ENCODE data around the gene SOS1.

SOS1 gene

DNA sequence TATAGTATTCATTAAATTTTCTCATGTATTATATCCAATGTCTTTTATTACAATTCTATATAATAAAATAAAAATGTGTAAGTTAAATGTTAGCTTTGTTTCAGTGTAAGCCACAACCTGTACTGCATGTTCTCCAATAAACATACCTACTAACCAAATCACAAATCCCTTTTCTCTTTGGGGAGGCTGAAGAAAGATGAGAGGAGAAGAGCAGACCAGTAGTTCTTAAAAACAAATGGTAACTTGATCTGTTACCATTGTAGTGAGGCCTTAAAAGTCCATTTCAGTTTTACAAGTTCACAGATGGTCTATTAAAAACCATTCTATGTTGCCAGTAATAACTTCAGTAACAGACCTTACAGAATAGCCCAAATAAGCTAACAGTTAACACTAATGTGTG is 100.5 kb downstream of the SOS1 start:
- no peak for DNase-seq

DNA sequence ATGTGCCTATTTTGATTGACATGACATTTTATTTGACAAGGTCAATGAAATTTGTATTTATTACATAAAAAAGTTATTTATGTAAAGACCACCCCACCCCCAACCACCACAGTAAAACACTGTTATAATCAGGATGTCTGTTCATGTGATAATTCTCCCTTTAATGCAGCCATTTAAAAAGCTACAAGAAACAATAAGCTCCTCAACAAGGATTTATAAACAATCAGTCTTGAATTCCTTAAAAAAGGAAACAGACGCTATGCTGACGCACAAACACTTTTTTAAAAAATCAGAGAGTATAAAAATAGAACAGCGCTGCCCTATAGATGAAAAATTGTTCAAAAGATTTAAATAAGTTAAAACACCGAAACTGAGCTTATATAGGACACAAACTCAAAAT is 102.2 kb downstream of the SOS1 start:
- DNase-seq, result no peak

DNA sequence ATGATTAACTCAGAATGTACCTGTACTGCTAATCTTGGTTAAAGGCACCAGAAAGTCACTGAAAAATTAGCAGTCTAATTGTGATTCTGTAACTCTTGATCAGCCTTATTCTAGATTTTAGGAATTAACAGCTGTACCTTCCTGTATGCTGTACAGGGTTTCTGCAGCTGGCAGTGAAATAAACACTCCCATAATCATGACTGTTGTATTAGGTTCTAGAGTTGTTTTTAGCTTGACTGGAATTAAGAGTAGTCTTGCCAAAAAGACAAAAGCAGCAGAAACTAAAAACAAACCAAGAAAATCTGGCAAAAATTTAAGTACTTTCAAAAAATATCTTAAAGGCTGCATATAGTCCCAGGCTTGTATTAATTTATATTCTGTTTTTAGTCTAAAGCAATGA is 103.5 kb downstream of the SOS1 start:
- DNase-seq, result no peak

DNA sequence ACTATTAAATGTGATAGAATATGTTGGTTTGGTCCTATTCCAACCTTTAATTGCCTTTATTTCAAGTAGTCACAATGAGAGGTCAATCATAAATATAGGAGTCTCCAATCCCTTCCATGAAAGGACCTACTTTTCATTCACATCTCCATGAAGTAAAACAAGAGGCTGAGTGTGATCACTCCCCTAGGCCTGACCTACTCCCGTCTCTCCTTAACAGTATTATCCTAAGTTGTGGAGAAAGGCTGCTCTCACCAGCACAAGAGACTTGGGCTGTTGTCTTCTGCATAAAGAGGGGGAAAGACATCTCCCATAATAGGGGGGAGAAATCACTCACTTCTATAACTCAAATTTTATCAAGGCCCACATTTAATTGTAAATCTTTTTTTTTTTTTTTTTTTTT is 105.4 kb downstream of the SOS1 start:
- DNase-seq, result no peak

GRCh38 chr2:39013871-39014270 is 107.0 kb downstream of the SOS1 start:
- no peak for DNase-seq

GRCh38 chr2:39008665-39009064 is 112.2 kb downstream of the SOS1 start:
- no peak for DNase-seq

- DNase-seq, result no peak
These were observed 112.9 kb downstream of the SOS1 start for GRCh38 chr2:39007875-39008504.

DNA sequence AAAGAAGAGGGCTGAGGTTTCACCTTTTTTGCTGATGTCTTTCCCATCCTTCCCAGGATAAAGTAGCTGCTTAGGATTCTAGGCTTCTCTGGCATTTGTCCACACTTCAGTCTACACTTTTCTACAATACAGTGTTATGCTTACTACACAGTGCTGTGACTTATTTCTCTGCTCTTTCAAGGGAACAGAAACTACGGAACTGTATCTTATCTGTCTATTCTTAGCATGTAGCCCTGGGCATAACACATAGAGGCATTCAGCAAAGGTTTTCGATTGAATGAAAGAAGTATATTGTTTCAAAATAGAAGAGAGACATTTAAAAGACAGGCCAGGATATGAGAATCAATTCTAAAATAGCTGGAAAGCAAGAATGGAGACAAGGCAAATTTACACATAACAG is 120.3 kb downstream of the SOS1 start:
- DNase-seq, result no peak

- no peak for DNase-seq
These were observed 123.1 kb downstream of the SOS1 start for GRCh38 chr2:38997781-38998180.

- no peak for DNase-seq
These were observed 129.0 kb downstream of the SOS1 start for GRCh38 chr2:38991899-38992298.

- DNase-seq, result no peak
These were observed 132.1 kb downstream of the SOS1 start for GRCh38 chr2:38988716-38989115.

- DNase-seq, result no peak
These were observed 138.4 kb downstream of the SOS1 start for GRCh38 chr2:38982498-38982897.

DNA sequence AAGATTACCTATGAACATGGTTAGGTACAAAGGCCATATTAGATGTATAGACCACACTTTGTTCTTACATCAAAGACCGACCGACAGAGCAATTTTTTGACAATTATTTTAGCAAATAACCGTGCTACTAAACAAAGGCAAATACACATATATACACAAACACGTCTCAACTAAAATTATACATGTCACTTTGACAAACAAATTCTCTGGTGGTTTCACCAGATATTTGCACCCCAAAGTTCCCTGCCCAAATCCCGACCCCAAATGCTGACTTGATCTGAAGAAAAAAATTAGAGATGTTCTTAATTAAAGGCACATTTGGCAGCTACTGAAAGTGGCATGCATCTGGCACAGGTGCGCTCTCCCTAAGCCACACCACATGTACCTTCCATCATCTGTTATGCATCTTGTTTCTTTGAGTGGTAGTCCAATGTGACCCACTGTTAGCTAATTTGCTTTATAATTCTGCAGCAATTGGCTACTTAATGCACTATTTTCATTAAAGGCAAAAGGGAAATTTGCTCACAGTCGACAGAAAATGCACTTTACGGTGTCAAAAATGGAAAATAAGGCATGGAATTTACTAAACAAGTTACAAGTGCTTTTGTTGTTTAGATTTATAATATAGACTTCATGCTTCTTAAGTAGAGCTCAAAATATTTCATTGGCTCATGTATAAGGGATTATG is 139.0 kb downstream of the SOS1 start:
- DNase-seq, result no peak

DNA sequence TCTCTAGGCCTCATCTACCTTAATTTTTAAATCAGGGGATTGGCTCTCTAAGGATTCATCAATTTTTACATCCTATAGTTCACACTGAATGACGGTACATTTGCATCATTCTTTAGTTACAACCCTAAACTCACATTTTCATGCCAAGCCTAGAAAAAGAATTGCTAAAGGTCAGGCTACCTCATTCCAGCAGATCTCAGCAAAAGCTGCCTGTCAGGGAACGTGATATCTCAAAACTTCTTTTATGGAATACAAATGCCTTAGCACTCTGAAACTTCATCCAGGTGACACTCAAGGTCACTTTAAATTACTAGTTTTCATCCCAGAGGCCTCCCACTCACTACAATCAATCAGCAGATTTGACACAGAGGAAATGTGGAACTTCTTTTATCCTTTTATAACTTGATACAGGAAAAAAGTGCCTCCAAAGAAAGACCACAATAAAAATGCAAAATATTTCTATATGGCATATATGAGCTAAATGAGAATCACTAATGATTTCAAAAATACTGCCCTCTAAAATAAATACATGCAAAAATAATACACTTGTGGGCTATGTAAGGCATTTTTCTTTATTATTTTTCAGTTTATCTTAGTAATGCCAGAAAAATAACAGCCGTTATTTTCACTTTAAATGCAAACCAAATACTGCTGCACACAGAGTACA is 139.7 kb downstream of the SOS1 start:
- DNase-seq, result no peak

- DNase-seq, result no peak
These were observed 141.9 kb downstream of the SOS1 start for GRCh38 chr2:38978908-38979307.

- no peak for DNase-seq
These were observed 142.5 kb downstream of the SOS1 start for GRCh38 chr2:38978296-38978903.

DNA sequence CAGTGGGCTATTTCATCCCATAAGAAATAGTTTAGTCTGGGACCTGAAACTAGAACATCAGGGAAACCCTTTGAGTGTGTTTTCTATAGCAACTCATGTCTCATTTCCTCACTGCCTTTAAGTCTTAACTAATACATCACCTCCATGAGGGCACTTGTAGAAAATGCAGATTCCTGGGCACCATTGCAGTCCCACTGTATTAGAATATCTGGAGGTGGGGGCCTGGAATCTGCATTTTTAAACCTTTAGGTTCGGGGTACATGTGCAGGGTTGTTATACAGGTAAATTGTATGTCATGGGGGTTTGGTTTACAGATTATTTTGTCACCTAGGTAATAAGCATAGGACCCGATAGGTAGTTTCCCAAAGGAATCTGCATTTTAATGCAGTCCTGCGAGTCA is 143.8 kb downstream of the SOS1 start:
- DNase-seq, result no peak

- no peak for DNase-seq
These were observed 145.8 kb downstream of the SOS1 start for GRCh38 chr2:38975042-38975441.

DNA sequence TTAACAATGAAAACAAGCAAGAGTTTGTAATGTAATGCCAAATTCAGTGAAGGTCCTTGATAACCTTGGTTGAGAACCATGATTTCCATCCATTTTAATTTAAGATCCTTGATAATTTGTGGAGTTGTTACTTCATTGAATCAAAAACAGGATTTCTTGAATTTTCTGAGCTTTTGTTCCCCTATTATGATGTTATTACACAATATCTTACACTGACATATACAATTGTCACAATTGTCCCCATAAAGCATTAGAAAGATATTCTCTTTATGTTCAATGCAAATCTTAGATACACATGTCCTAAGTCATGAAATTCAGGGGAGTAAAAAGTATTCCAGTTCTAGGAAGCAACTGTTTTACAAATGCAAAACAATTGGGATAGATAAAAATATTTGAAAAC is 147.6 kb downstream of the SOS1 start:
- no peak for DNase-seq

- no peak for DNase-seq
These were observed 149.5 kb downstream of the SOS1 start for GRCh38 chr2:38971377-38971776.

GRCh38 chr2:38968021-38968420 is 152.8 kb downstream of the SOS1 start:
- no peak for DNase-seq

- DNase-seq, result no peak
These were observed 154.2 kb downstream of the SOS1 start for GRCh38 chr2:38966678-38967077.

- no peak for DNase-seq
These were observed 154.8 kb downstream of the SOS1 start for GRCh38 chr2:38966006-38966405.
